ENCODE results near the gene ELMOD2. TPM values are rescaled to one million over a fixed set of nuclear protein-coding genes. Genes with fewer than 3 reads are reported as not detected.

ELMOD2 gene
- total RNA-seq (2022; extraction: Qiagen RNA extraction) = 8.1 to 11.2 TPM (median 9.7 TPM) in 5 replicates

GRCh38 chr4:140523857-140524742, at the start of gene ELMOD2:
Gene ELMOD2 (plus strand): TSS chr4:140524168. CDS start chr4:140525429, 1,261 bp downstream.

GRCh38 chr4:140497747-140498636, 26.0 kb upstream of the ELMOD2 start, which contains the start of gene MGAT4D:
Gene MGAT4D (minus strand): TSS chr4:140498293. CDS start chr4:140498222, 71 bp downstream.

GRCh38 chr4:140568507-140569306, 44.7 kb downstream of the ELMOD2 start, which contains the start of gene UCP1:
Gene UCP1 (minus strand): TSS chr4:140568961. CDS start chr4:140568729, 232 bp downstream.

Other genes with a start within 250 kb of the ELMOD2 start
- 26.3 to 35.1 TPM (median 33.0 TPM) in 5 replicates for gene SCOC, start 150.5 kb upstream of the ELMOD2 start, total RNA-seq (2022; extraction: Qiagen RNA extraction)
- gene CLGN, start 96.5 kb upstream of the ELMOD2 start, total RNA-seq (2022; extraction: Qiagen RNA extraction) = 4.2 to 7.4 TPM (median 5.2 TPM) in 5 replicates
- not detected in 5 replicates for gene MGAT4D, start 25.9 kb upstream of the ELMOD2 start, total RNA-seq (2022; extraction: Qiagen RNA extraction)
- gene UCP1, start 44.8 kb downstream of the ELMOD2 start, total RNA-seq (2022; extraction: Qiagen RNA extraction) = 0.07 TPM in 1 of 5 replicates, not detected in the others
- 6.5 to 8.3 TPM (median 7.5 TPM) in 5 replicates for gene TBC1D9, start 232.2 kb downstream of the ELMOD2 start, total RNA-seq (2022; extraction: Qiagen RNA extraction)

All from A549 treated with CORT108297 at 1 μM for 4 hours (cell line).